IMR-90 (cell line): ENCODE measurements around the gene BTD. TPM values are rescaled to one million over a fixed set of nuclear protein-coding genes. Genes with fewer than 3 reads are reported as not detected.

Experiments
- ATAC-seq: fragments of 200-7000 bp; cut with Tn5 transposase; 2 replicates; pipeline ENCODE4 v1.9.1; 2020; ENCODE audit warnings: low read depth, mild to moderate bottlenecking, moderate library complexity
- BruUV-seq: library from RNA; stranded (reverse); fragments of 400-500 nt; replicated peaks from 2 replicates; lab custom pipeline; 2021; lab: Mats Ljungman, UMichigan
- CTCF ChIA-PET: fragments of 300-600 bp; formaldehyde crosslinking; extraction: SDS; loops from one replicate; lab custom pipeline; 2021; ENCODE audit warnings: antibody characterized with exemption; lab: Yijun Ruan, JAX
- POLR2A ChIA-PET: fragments of 300-600 bp; sonication (Branson Sonifier 250); formaldehyde crosslinking; loops from one replicate; lab custom pipeline; 2022; ENCODE audit warnings: antibody characterized with exemption; ENCODE audit not compliant: unreplicated experiment; lab: Charles Lee
- DNase-seq: peaks from one replicate; pipeline ENCODE4 v3.0.0; 2013
- H2AFZ ChIP-seq: replicated peaks from 2 replicates; pipeline ENCODE3; 2013; ENCODE audit warnings: low read length, mild to moderate bottlenecking; ENCODE audit not compliant: poor library complexity
- H2AK5ac ChIP-seq: 2 replicates; pipeline ENCODE4 v1.6.1; 2013; ENCODE audit warnings: low read depth, low read length, inconsistent platforms
- H2AK9ac ChIP-seq: replicated peaks from 2 replicates; pipeline ENCODE3; 2013; ENCODE audit warnings: mild to moderate bottlenecking, low read depth, low read length, moderate library complexity; ENCODE audit not compliant: poor library complexity
- H2BK120ac ChIP-seq: 2 replicates; pipeline ENCODE4 v1.6.1; 2013; ENCODE audit warnings: low read depth, low read length, inconsistent platforms
- H2BK15ac ChIP-seq: 3 replicates; pipeline ENCODE4 v1.6.1; 2013; ENCODE audit warnings: low read depth, low read length, inconsistent platforms
- H2BK20ac ChIP-seq: 2 replicates; pipeline ENCODE4 v1.6.1; 2013; ENCODE audit warnings: low read depth, mild to moderate bottlenecking, inconsistent platforms, low read length, moderate library complexity
- H2BK5ac ChIP-seq: 2 replicates; pipeline ENCODE4 v1.6.1; 2013; ENCODE audit warnings: mild to moderate bottlenecking, low read depth, low read length, inconsistent platforms; ENCODE audit not compliant: poor library complexity, severe bottlenecking
- H3K14ac ChIP-seq: replicated peaks from 2 replicates; pipeline ENCODE4 v1.6.1; 2013; ENCODE audit warnings: low read depth, low read length, inconsistent platforms
- H3K18ac ChIP-seq: 2 replicates; pipeline ENCODE4 v1.6.1; 2013; ENCODE audit warnings: low read depth, low read length, control low read depth
- H3K23ac ChIP-seq: 2 replicates; pipeline ENCODE4 v1.6.1; 2013; ENCODE audit warnings: low read depth, low read length, inconsistent platforms
- H3K27ac ChIP-seq: 2 replicates; pipeline ENCODE4 v1.5.1; 2013; ENCODE audit warnings: mild to moderate bottlenecking, control low read depth, low read length; ENCODE audit not compliant: insufficient read depth
- H3K27me3 ChIP-seq: 2 replicates; pipeline ENCODE4 v1.6.1; 2013; ENCODE audit warnings: low read length; ENCODE audit not compliant: control insufficient read depth, insufficient read depth
- H3K36me3 ChIP-seq: 2 replicates; pipeline ENCODE4 v1.6.1; 2013; ENCODE audit warnings: low read length, mixed read lengths; ENCODE audit not compliant: control insufficient read depth, insufficient read depth
- H3K4ac ChIP-seq: 2 replicates; pipeline ENCODE4 v1.6.1; 2013; ENCODE audit warnings: low read depth, low read length, inconsistent platforms
- H3K4me1 ChIP-seq: 2 replicates; pipeline ENCODE4 v1.6.1; 2013; ENCODE audit warnings: low read length, mixed read lengths; ENCODE audit not compliant: control insufficient read depth, insufficient read depth
- H3K4me2 ChIP-seq: 2 replicates; pipeline ENCODE4 v1.6.1; 2013; ENCODE audit warnings: low read depth, mild to moderate bottlenecking, control low read depth, low read length, moderate library complexity
- H3K4me3 ChIP-seq: 2 replicates; pipeline ENCODE4 v1.5.1; 2013; ENCODE audit warnings: low read depth, mild to moderate bottlenecking, control low read depth, low read length, moderate library complexity; ENCODE audit not compliant: insufficient read depth
- H3K56ac ChIP-seq: 2 replicates; pipeline ENCODE4 v1.6.1; 2013; ENCODE audit warnings: low read length, inconsistent platforms; ENCODE audit not compliant: insufficient read depth; ENCODE audit errors: extremely low read depth
- H3K79me1 ChIP-seq, 2 experiments: 2 replicates each; pipeline ENCODE4 v1.6.1; 2013; ENCODE audit warnings: low read length in 2 of 2, inconsistent platforms in 1 of 2, low read depth in 1 of 2
- H3K9ac ChIP-seq: 2 replicates; pipeline ENCODE4 v1.6.1; 2013; ENCODE audit warnings: low read depth, low read length, control low read depth
- H3K9me1 ChIP-seq: 2 replicates; pipeline ENCODE4 v1.6.1; 2013; ENCODE audit warnings: low read length, inconsistent platforms; ENCODE audit not compliant: insufficient read depth
- H3K9me3 ChIP-seq: 2 replicates; pipeline ENCODE4 v1.6.1; 2013; ENCODE audit warnings: low read length; ENCODE audit not compliant: control insufficient read depth, insufficient read depth
- H4K20me1 ChIP-seq: 2 replicates; pipeline ENCODE4 v1.6.1; 2013; ENCODE audit warnings: low read length, inconsistent platforms; ENCODE audit not compliant: insufficient read depth
- H4K5ac ChIP-seq: 2 replicates; pipeline ENCODE4 v1.6.1; 2013; ENCODE audit warnings: mild to moderate bottlenecking, low read depth, low read length, control low read depth
- H4K8ac ChIP-seq, 2 experiments: 2 replicates each; pipeline ENCODE4 v1.6.1; 2013; ENCODE audit warnings: low read depth in 2 of 2, low read length in 2 of 2, control low read depth in 1 of 2, inconsistent platforms in 1 of 2
- H4K91ac ChIP-seq: 2 replicates; pipeline ENCODE4 v1.6.1; 2013; ENCODE audit warnings: low read depth, low read length, inconsistent platforms; ENCODE audit not compliant: insufficient read depth
- ELK1 ChIP-seq: fragments of 150-350 bp; IDR thresholded peaks from 2 replicates; pipeline ENCODE4 v1.6.1; 2016; ENCODE audit warnings: low read depth, mild to moderate bottlenecking, low read length, moderate library complexity, borderline replicate concordance
- MAZ ChIP-seq: IDR thresholded peaks from 2 replicates; pipeline ENCODE4 v1.6.1; 2012; ENCODE audit warnings: low read depth, mild to moderate bottlenecking, low read length, improper control_type of control experiment, moderate library complexity, borderline replicate concordance
- RFX5 ChIP-seq: IDR thresholded peaks from 2 replicates; pipeline ENCODE4 v1.8.0; 2012; ENCODE audit warnings: low read depth, mild to moderate bottlenecking, low read length, moderate library complexity
- WGBS, 2 experiments: methylation state at CpG; one replicate each; pipeline versions ENCODE4 v1.1.5 to v1.1.7; 2013; ENCODE audit warnings: missing lambda C conversion rate in 2 of 2; ENCODE audit not compliant: insufficient read length in 1 of 2; ENCODE audit errors: extremely low coverage in 2 of 2; 5-methylcytosine and 5-hydroxymethylcytosine counted together
- dilution Hi-C: fragments of 300-500 bp; cut with HindIII; formaldehyde crosslinking; loops from one replicate; pipeline ENCODE4 v1.14.3; 2018; ENCODE audit warnings: low sequenced_read_pairs; ENCODE audit not compliant: unreplicated experiment
- in situ Hi-C: fragments of 300-500 bp; cut with MboI; formaldehyde crosslinking; loops from 3 replicates; pipeline ENCODE4 v1.14.3; 2019; ENCODE audit warnings: low sequenced_read_pairs, inconsistent platforms, mixed read lengths
- intact Hi-C: fragments of 100-400 bp; cut with micrococcal nuclease; formaldehyde crosslinking; loops from 2 replicates; pipeline ENCODE4 v1.10.0; 2022
- polyA plus RNA-seq, 3 experiments: library from polyadenylated mRNA; depleted of rRNA; stranded (reverse); fragments of >200 nt; gene quantifications; 2 replicates each; pipeline ENCODE4 v1.2.3, GENCODE V29; 2012; ENCODE audit warnings: low replicate concordance in 1 of 3
- total RNA-seq: library from RNA; depleted of rRNA; stranded (reverse); fragments of >200 nt; gene quantifications from 2 replicates; pipeline ENCODE4 v1.2.3, GENCODE V29; 2012

The BTD gene
- total and polyA plus RNA-seq, 2 of the 4 experiments (the other 2 are of a cell fraction): 14.8 to 21.1 TPM

- peak overlapping the region; percentile 99 for H4K91ac ChIP-seq
- H3K4ac ChIP-seq: peak overlapping the region; percentile 98
- no peaks in the 10 kb centered on the region for H4K20me1 ChIP-seq
- H3K4me2 ChIP-seq: no peak overlapping the region
- peak overlapping the region; percentile 96 for H3K14ac ChIP-seq
- CTCF ChIA-PET: interaction anchor here (0.6 kb wide), 1 partner anchor 26 kb away, joined by 4 read pairs; no protein-coding TSS in a partner anchor
- peak overlapping the region; percentile 96 for H2AK9ac ChIP-seq
- peaks cover 28% of the 10 kb centered on the region for H3K4me1 ChIP-seq
- peak overlapping the region; percentile 91 for H4K5ac ChIP-seq
- H3K36me3 ChIP-seq: no peaks in the 10 kb centered on the region
- ATAC-seq (no peak), DNase-seq (no peak)
- peak overlapping the region; percentile 98 for H2BK15ac ChIP-seq
- no peak overlapping the region for H3K4me3 ChIP-seq
- peak overlapping the region; percentile 51 for H3K18ac ChIP-seq
- H3K23ac ChIP-seq: peak overlapping the region; percentile 95
- intact Hi-C loops (loop anchor here (10.0 kb wide), 1 partner anchor 607 kb away; no protein-coding TSS in a partner anchor), in situ Hi-C loops (loop anchor here (25.0 kb wide), 2 partner anchors 425 to 600 kb away; no protein-coding TSS in a partner anchor), dilution Hi-C loops (no loop called here)
- H4K8ac ChIP-seq: peak overlapping the region; percentile 65 to 91
- TF ChIP-seq RFX5 (no peak), ELK1 (no peak), MAZ (no peak)
- H2BK5ac ChIP-seq: peak overlapping the region; percentile 67
- no TSS peak for BruUV-seq
- no peaks in the 10 kb centered on the region for H3K9me3 ChIP-seq
- H2AK5ac ChIP-seq: peak overlapping the region; percentile 100
- peak overlapping the region; percentile 18 for H2AFZ ChIP-seq
- POLR2A ChIA-PET: interaction anchor here (0.6 kb wide), 2 partner anchors 27 to 767 kb away, joined by 4 read pairs; no protein-coding TSS in a partner anchor
- peaks cover 16% of the 10 kb centered on the region for H3K9me1 ChIP-seq
- H3K9ac ChIP-seq: no peak overlapping the region
- peak overlapping the region; percentile 99 for H2BK20ac ChIP-seq
- H2BK120ac ChIP-seq: peak overlapping the region; percentile 99
- H3K56ac ChIP-seq: peak overlapping the region; percentile 62
- H3K79me1 ChIP-seq: peaks cover 10 to 33% of the 10 kb centered on the region in 2 experiments; a peak in 3 of 4 replicates
- H3K27ac ChIP-seq: peak overlapping the region; percentile 76
- no CpG with 5 or more reads among the region's 7 CpGs for WGBS, 2 experiments
- no peaks in the 10 kb centered on the region for H3K27me3 ChIP-seq
These were observed 35.8 kb downstream of the BTD start for GRCh38 chr3:15637131-15637951.
